ENCODE results near the gene KIF26A. TPM values are rescaled to one million over a fixed set of nuclear protein-coding genes. Genes with fewer than 3 reads are reported as not detected.

KIF26A gene
- total RNA-seq, 1 donor from 2014 or later, result 5.9 TPM

GRCh38 chr14:104213301-104214034 lies 75.1 kb downstream of the KIF26A start:
- Mint-ChIP-seq H3K36me3 (ENCODE audit: unreplicated experiment) (no peaks in the 10 kb centered on the region), H3K4me1 (ENCODE audit: low read depth, unreplicated experiment) (peaks cover 3% of the 10 kb centered on the region), H3K9me3 (ENCODE audit: unreplicated experiment) (peaks cover 4% of the 10 kb centered on the region), H3K4me3 (ENCODE audit: unreplicated experiment) (no peak overlapping the region), H3K27ac (ENCODE audit: unreplicated experiment) (peak overlapping the region; percentile 43), H3K27me3 (ENCODE audit: unreplicated experiment) (peaks cover 13% of the 10 kb centered on the region)
- no peak for TF ChIP-seq CTCF (IDR thresholded peaks at IDR 0.05; ENCODE audit: partially characterized antibody, unreplicated experiment)
- peak; percentile 3 for DNase-seq

- Mint-ChIP-seq H3K27me3 (ENCODE audit: unreplicated experiment) (peaks cover 13% of the 10 kb centered on the region), H3K27ac (ENCODE audit: unreplicated experiment) (no peak overlapping the region), H3K36me3 (ENCODE audit: unreplicated experiment) (no peaks in the 10 kb centered on the region), H3K4me1 (ENCODE audit: low read depth, unreplicated experiment) (peaks cover 12% of the 10 kb centered on the region), H3K9me3 (ENCODE audit: unreplicated experiment) (peaks cover 4% of the 10 kb centered on the region), H3K4me3 (ENCODE audit: unreplicated experiment) (no peak overlapping the region)
- TF ChIP-seq CTCF (IDR thresholded peaks at IDR 0.05; ENCODE audit: partially characterized antibody, unreplicated experiment), result no peak
- no peak for DNase-seq
These were observed 76.2 kb downstream of the KIF26A start for GRCh38 chr14:104214431-104215218.

GRCh38 chr14:104215706-104216334 lies 77.4 kb downstream of the KIF26A start:
- peak; percentile 27 for DNase-seq
- H3K4me3 Mint-ChIP-seq (ENCODE audit: unreplicated experiment), result no peak overlapping the region
- TF ChIP-seq CTCF (IDR thresholded peaks at IDR 0.05; ENCODE audit: partially characterized antibody, unreplicated experiment), result no peak
- no peaks in the 10 kb centered on the region for H3K36me3 Mint-ChIP-seq (ENCODE audit: unreplicated experiment)
- H3K4me1 Mint-ChIP-seq (ENCODE audit: low read depth, unreplicated experiment), result peaks cover 18% of the 10 kb centered on the region
- H3K27me3 Mint-ChIP-seq (ENCODE audit: unreplicated experiment), result peaks cover 11% of the 10 kb centered on the region
- no peak overlapping the region for H3K27ac Mint-ChIP-seq (ENCODE audit: unreplicated experiment)
- H3K9me3 Mint-ChIP-seq (ENCODE audit: unreplicated experiment), result peaks cover 4% of the 10 kb centered on the region

- Mint-ChIP-seq H3K9me3 (ENCODE audit: unreplicated experiment) (peaks cover 2% of the 10 kb centered on the region), H3K4me1 (ENCODE audit: low read depth, unreplicated experiment) (peaks cover 18% of the 10 kb centered on the region), H3K36me3 (ENCODE audit: unreplicated experiment) (no peaks in the 10 kb centered on the region), H3K4me3 (ENCODE audit: unreplicated experiment) (no peak overlapping the region), H3K27ac (ENCODE audit: unreplicated experiment) (no peak overlapping the region), H3K27me3 (ENCODE audit: unreplicated experiment) (peaks cover 11% of the 10 kb centered on the region)
- no peak for TF ChIP-seq CTCF (IDR thresholded peaks at IDR 0.05; ENCODE audit: partially characterized antibody, unreplicated experiment)
- DNase-seq, result peak; percentile 17
These were observed 78.1 kb downstream of the KIF26A start for GRCh38 chr14:104216457-104216856.

Measured in glutamatergic neuron (in vitro differentiated cells).